Activated naive CD4-positive, alpha-beta T cell treated with anti-CD3 and anti-CD28 coated beads, Interleukin-2, amount 50 U/mL, for 72 hours (primary cell): Measurements from ENCODE around the gene SMAD3. TPM values are rescaled to one million over a fixed set of nuclear protein-coding genes. Genes with fewer than 3 reads are reported as not detected.

Experiments
- ATAC-seq, 2 donors: fragments of 150-1000 bp; cut with Tn5 transposase; 2 replicates each; pipeline ENCODE4 v1.10.0; 2021; ENCODE audit warnings: mild to moderate bottlenecking in 2 of 2, moderate library complexity in 2 of 2
- DNase-seq, 2 donors: peaks; one replicate each; pipeline ENCODE4 v3.0.0; 2021 to 2022; ENCODE audit warnings: low spot score in 2 of 2
- H3K27ac Mint-ChIP-seq, 2 donors: one replicate each; pipeline ENCODE4 v1.8.0; 2022; ENCODE audit warnings: mild to moderate bottlenecking in 2 of 2, mixed read lengths in 2 of 2
- H3K36me3 Mint-ChIP-seq, 2 donors: one replicate each; pipeline ENCODE4 v1.8.0; 2022; ENCODE audit warnings: mixed read lengths in 2 of 2
- H3K9me3 Mint-ChIP-seq, 2 donors: one replicate each; pipeline ENCODE4 v1.8.0; 2022; ENCODE audit warnings: mixed read lengths in 2 of 2
- total RNA-seq, 2 donors: library from RNA; stranded (reverse); gene quantifications; one replicate each; pipeline ENCODE4 v1.2.3, GENCODE V29; 2022

The SMAD3 gene
- total RNA-seq, 2 donors from 2014 or later, result 15.4 to 75.9 TPM

- H3K9me3 Mint-ChIP-seq, result peaks cover 0 to 5% of the 10 kb centered on the region in 2 donors
- H3K27ac Mint-ChIP-seq, result peak overlapping the region; percentile 82 to 94
- ATAC-seq (no peak), DNase-seq (no peak)
- peaks cover 7 to 71% of the 10 kb centered on the region in 2 donors for H3K36me3 Mint-ChIP-seq
Measured at GRCh38 chr15:67084561-67084960, 19.2 kb downstream of the SMAD3 start.

DNA sequence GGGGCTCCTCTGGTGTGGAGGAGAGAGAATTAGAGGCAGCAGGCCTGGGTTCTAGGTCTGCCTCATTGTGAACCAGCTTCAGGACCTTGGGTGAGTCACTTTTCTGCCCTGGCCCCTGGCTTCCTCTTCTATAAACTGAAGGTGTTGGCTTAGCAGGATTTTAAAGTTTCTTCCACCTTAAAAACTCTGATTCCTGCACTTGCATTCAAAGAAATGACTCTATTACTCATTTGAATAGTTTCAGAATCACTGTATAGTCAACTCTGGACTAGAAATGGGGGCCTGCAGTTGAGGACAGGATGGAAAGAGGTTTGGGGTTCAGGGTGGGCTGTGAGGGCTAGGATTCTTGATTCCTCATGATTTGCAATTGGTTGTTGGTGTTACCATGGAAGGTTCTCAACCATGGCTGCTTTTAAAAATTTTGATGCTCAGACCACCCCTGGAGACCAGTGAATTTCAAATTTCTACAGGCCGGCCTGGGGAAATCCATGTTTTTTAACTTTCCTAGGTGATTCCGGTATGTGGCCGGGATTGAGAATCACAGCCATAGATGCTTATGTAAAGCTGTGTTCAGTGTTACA lies 19.9 kb downstream of the SMAD3 start:
- DNase-seq, result peak in 1 of 2 donors; percentile 68
- peak overlapping the region; percentile 82 to 94 for H3K27ac Mint-ChIP-seq
- ATAC-seq, result peak; percentile 72 to 75
- H3K9me3 Mint-ChIP-seq, result peaks cover 0 to 5% of the 10 kb centered on the region in 2 donors
- peaks cover 7 to 64% of the 10 kb centered on the region in 2 donors for H3K36me3 Mint-ChIP-seq

DNA sequence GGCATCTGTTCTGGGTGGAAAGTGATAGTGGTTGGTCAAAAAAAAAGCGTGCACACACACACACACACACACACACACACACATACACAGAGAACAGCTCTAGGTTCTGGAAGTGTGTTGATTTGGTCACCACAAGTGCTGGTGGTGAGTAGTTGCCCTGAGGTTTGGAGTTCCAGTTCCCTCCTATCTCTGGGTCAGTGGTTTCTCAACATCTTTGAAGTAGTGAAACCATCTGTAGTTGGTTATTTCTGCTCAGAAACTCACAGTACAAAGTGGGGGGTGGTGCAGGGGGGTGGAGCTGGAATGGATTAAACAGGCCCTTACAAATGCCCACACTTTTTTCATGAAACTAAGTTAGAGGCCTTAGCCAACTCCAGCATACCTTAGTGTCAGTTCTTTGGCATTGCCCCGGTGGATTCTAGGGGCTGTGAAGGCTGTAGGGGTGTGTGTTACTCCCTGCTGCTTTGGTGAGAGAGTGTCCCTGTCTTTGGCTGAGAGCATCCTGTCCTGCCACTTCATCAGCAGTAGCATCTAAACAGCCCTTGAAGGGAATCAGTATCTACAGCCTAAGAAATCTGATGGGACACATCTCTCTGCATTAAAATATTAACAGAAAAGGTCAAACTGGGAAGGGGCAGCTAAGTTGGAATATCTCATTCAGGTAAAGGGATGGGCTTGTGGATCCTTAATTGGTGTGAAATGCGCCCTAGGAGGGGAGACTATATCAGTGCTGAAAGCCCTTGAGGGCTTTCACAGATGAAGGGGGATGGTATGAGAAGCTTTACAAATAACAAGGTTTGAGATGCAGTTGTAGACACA lies 20.6 kb downstream of the SMAD3 start:
- ATAC-seq (peak; percentile 62 to 76), DNase-seq (no peak)
- Mint-ChIP-seq H3K27ac (peak overlapping the region; percentile 82 to 94), H3K9me3 (peaks cover 0 to 5% of the 10 kb centered on the region in 2 donors), H3K36me3 (peaks cover 7 to 57% of the 10 kb centered on the region in 2 donors)

DNA sequence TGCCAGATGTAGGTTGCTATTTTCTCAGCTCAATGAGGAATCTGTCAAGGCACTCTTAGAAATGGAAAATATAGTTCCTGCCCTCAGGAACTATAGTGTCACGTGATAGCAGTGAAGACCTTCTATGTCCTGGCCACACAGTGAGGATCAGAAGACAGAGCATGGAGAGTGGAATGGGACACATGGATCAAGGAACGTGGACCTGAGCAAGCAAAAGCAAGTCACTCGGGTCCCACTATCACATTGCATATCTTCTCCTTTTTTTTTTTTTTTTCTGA lies 21.2 kb downstream of the SMAD3 start:
- Mint-ChIP-seq H3K27ac (peak overlapping the region in 1 of 2 donors; percentile 82), H3K36me3 (peaks cover 7 to 55% of the 10 kb centered on the region in 2 donors)
- no peak for DNase-seq

DNA sequence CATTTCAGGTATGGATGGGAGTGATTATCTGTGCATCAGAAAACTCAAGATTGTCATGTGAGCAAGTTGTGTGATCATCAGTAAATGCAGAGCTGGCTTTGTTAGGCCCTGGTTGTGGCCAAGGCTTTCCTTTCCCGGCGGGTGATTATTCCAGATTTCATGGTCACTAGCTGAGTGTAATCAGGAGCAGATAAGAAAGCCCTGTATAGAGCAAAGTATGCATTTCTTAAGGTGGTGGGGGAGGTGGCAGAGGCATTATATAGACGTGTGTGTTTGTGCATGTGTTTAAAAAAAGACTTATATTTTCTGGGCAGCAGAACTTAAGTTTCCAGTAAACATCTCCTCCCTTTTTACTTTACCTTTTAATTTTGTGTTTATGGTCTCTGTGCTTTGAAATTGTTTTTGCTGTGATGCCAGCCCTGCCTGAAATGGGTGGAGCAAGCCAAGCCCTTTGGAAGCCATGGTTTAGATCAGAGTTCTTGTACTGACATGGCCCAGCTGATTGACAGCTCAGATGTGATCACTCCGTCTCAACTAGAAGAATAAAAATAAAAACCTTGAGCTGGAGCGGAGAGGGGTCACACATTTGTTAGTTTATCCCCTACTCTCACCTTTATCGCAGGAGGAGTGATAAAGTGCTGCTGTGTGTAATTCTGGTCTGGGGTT lies 22.2 kb downstream of the SMAD3 start:
- no peak for DNase-seq
- peaks cover 7 to 53% of the 10 kb centered on the region in 2 donors for H3K36me3 Mint-ChIP-seq
- peak overlapping the region in 1 of 2 donors; percentile 78 for H3K27ac Mint-ChIP-seq
- no peak for ATAC-seq
- H3K9me3 Mint-ChIP-seq, result no peaks in the 10 kb centered on the region

More for the DNA sequence above, 21.2 kb downstream of the SMAD3 start:
- no peak for ATAC-seq
- peaks cover 0 to 5% of the 10 kb centered on the region in 2 donors for H3K9me3 Mint-ChIP-seq

- ATAC-seq (no peak), DNase-seq (no peak)
- H3K27ac Mint-ChIP-seq, result peak overlapping the region in 1 of 2 donors; percentile 2
- no peaks in the 10 kb centered on the region for H3K9me3 Mint-ChIP-seq
- H3K36me3 Mint-ChIP-seq, result peaks cover 5 to 49% of the 10 kb centered on the region in 2 donors
Measured at GRCh38 chr15:67089217-67090193, 24.1 kb downstream of the SMAD3 start.

GRCh38 chr15:67090297-67091070 lies 25.1 kb downstream of the SMAD3 start:
- Mint-ChIP-seq H3K9me3 (no peaks in the 10 kb centered on the region), H3K36me3 (peaks cover 0 to 57% of the 10 kb centered on the region in 2 donors), H3K27ac (peak overlapping the region; percentile 93 to 99)
- DNase-seq, result no peak
- ATAC-seq, result no peak

DNA sequence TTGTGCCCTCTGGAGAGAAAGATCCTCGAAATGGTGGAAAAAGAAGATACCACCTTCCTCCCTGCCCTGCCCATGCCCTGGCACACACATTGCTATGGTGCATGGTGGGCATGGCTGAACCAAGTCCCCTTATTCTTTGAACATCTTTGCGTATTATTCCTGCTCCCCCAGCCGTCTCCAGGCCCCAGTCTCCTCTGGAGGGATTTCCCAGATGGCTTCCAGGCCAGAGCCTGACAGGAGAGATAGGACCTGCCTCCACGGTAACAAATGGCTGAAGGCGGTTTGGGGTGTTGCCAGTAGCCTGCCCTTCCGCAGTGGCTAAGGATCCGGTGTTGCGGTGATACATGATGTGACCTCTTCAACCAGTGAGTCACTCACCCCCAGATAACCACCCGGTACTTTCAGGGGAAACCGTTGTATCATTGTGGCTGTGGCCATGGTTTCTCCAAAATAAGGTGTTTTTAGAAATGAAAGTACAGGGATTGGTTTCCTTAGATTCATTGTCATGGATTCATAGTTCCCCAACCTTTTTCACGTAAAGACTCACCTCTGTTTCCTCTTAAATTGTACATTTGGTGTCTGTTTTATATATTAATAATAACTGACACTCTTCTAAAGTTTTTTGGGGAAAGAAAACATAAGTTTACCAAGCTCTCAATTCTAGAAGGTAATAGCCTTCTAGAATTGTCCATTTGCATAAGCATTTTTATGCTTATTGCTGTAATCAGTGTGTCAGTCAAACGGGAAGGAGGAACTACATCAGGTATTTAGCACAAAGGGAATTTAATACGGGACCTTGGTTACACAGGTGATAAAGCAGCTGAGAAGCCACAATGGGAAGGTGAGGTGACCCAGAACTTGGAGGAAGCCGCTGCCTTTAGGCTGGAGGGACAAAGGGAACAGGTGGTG lies 25.9 kb downstream of the SMAD3 start:
- ATAC-seq, result peak; percentile 90 to 96
- peaks cover 5 to 58% of the 10 kb centered on the region in 2 donors for H3K36me3 Mint-ChIP-seq

GRCh38 chr15:67091980-67092677 lies 26.7 kb downstream of the SMAD3 start:
- no peak for ATAC-seq
- peaks cover 5 to 56% of the 10 kb centered on the region in 2 donors for H3K36me3 Mint-ChIP-seq
- H3K27ac Mint-ChIP-seq, result peak overlapping the region; percentile 93 to 99
- H3K9me3 Mint-ChIP-seq, result peaks cover 0 to 5% of the 10 kb centered on the region in 2 donors
- no peak for DNase-seq

More for the DNA sequence above, 25.9 kb downstream of the SMAD3 start:
- H3K9me3 Mint-ChIP-seq, result peaks cover 0 to 5% of the 10 kb centered on the region in 2 donors
- peak; percentile 74 to 86 for DNase-seq
- peak overlapping the region; percentile 93 to 99 for H3K27ac Mint-ChIP-seq

GRCh38 chr15:67092752-67093503 lies 27.5 kb downstream of the SMAD3 start:
- H3K36me3 Mint-ChIP-seq, result peaks cover 5 to 56% of the 10 kb centered on the region in 2 donors
- DNase-seq, result no peak
- H3K9me3 Mint-ChIP-seq, result peaks cover 0 to 5% of the 10 kb centered on the region in 2 donors
- no peak for ATAC-seq
- peak overlapping the region; percentile 93 to 99 for H3K27ac Mint-ChIP-seq

GRCh38 chr15:67093504-67093862 lies 28.1 kb downstream of the SMAD3 start:
- no peak for DNase-seq
- no peak for ATAC-seq
- Mint-ChIP-seq H3K36me3 (peaks cover 5 to 55% of the 10 kb centered on the region in 2 donors), H3K9me3 (peaks cover 0 to 5% of the 10 kb centered on the region in 2 donors), H3K27ac (peak overlapping the region in 1 of 2 donors; percentile 93)

DNA sequence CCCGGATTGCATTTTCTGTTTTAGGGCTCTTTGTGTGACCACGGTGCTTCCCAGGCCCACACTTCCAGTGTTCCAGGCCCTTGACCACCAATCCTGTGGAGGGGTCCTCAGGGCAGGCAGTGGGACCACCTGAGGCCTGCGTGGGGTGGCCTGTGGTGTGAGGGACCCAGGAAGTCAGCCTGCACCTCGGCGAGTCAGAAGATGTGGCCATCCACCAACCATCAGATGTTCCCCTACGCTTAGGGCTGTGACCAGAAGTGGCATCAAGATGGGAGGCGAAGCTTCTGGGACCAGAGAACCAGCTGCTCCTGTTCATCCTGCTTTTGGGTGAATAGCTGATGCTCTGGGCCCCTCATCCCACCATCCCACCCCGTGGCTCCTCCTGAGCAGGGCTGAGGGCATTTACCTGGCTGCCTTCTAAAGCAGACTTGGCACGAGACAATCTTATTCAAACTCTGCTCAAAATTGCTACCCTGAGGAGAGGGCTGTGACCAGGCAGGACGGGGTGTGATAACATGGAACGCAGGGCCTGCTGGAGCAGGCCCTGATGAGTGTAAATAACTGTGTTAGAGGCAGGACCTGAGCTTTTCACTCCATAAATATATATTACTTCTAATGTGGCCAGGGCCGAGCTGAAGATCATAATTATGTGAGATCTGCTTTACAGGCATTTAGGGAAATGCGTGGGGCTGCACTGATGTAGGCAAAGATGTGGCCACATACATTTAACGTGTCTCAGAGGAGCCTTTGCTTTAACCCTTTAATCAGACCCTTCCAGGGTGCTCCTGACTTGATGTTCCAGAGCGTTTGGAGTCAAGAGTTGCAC lies 28.8 kb downstream of the SMAD3 start:
- Mint-ChIP-seq H3K9me3 (peaks cover 0 to 5% of the 10 kb centered on the region in 2 donors), H3K27ac (peak overlapping the region in 1 of 2 donors; percentile 93), H3K36me3 (peaks cover 5 to 55% of the 10 kb centered on the region in 2 donors)
- DNase-seq, result no peak
- ATAC-seq, result no peak

- ATAC-seq (peak in 1 of 2 donors; percentile 51), DNase-seq (no peak)
- Mint-ChIP-seq H3K36me3 (peaks cover 5 to 55% of the 10 kb centered on the region in 2 donors), H3K9me3 (peaks cover 0 to 5% of the 10 kb centered on the region in 2 donors), H3K27ac (peak overlapping the region; percentile 57 to 65)
Measured at GRCh38 chr15:67095912-67096311, 30.5 kb downstream of the SMAD3 start.
